ENCODE data around the gene UCK1. TPM values are rescaled to one million over a fixed set of nuclear protein-coding genes. Genes with fewer than 3 reads are reported as not detected.
A peak's percentile ranks its signal among the peaks of the same experiment; 100 is the strongest.

UCK1 gene
- total RNA-seq, 1 donor from 2014 or later, result 30.7 TPM

DNA sequence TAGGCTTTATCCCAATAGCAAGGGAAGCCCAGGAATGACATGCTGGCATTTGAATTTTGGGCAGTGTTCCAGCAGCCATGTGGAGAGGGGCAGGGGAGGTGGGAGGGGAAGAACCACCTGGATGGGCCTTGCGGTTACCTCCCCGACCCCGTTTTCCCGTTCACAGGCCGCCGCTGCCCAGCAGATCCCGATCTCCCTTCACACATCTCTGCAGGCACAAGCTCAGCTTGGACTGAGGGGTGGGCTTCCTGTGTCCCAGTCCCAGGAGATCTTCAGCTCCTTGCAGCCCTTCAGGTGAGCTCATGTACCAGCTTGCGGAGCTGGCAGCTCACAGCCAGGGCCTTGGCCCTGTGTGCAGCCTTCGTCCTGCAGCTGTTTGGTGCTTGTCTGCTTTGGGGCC is 44.1 kb downstream of the UCK1 start:
- Mint-ChIP-seq H3K4me1 (peaks cover 2% of the 10 kb centered on the region), H3K36me3 (peaks cover 58% of the 10 kb centered on the region), H3K4me3 (no peak overlapping the region), H3K27ac (no peak overlapping the region), H3K9me3 (peaks cover 2% of the 10 kb centered on the region), H3K27me3 (ENCODE audit: insufficient read depth, low read depth) (peaks cover 17% of the 10 kb centered on the region)
- Histone ChIP-seq H3K4me3 (no peak overlapping the region), H3K36me3 (peaks cover 3% of the 10 kb centered on the region), H2AFZ (replicated peaks) (no peak overlapping the region), H3K4me1 (no peaks in the 10 kb centered on the region), H3K27ac (no peak overlapping the region), H3F3A (ENCODE audit: low read depth) (peaks cover 3% of the 10 kb centered on the region), H4K20me1 (ENCODE audit: low read depth) (peaks cover 68% of the 10 kb centered on the region), H3K79me2 (ENCODE audit: low read depth) (no peaks in the 10 kb centered on the region), H3K9me3 (ENCODE audit: low read depth) (no peaks in the 10 kb centered on the region), H3K4me2 (no peak overlapping the region), H3K27me3 (no peaks in the 10 kb centered on the region), H3K9ac (no peak overlapping the region)
- no peak for DNase-seq (ENCODE audit: low spot score)
- TF ChIP-seq EZH2 (IDR thresholded peaks at IDR 0.05) (no peak), CTCF (IDR thresholded peaks at IDR 0.05) (no peak), EZH2phosphoT487 (IDR thresholded peaks at IDR 0.05) (no peak)

DNA sequence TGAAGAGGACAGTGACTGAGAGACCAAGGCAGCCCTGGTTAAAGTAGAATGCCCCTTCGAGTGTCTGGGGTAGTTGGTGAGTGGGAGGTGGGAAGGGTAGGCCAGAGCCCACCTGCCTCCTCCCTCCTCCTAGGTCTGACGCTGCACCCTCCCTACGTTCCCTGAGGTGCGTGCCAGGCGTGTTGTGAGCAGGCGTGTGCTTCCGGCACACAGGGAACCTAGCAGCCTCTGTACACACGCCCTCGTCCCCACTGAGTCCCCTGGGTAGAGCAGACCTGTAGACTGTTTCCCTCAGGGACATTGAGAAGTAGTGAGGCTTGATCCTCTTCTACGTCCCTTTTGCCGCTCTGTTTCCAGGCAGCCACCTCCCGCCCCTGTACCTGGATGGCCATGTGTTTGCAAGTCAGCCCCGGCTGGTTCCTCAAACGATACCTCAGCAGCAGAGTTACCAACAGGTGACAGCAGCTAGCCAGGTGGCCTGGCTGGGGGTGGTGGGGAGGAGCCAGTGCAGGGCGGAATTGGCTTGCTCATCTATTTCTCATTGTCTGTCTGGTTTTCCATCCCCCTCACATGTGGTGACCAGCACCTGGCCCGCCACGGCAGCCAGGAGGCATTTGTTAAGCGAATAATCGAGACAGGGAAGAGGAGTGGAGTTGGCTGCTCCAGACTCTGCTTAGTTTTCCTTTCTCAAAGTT is 45.2 kb downstream of the UCK1 start:
- TF ChIP-seq EZH2phosphoT487 (IDR thresholded peaks at IDR 0.05), result no peak
- TF ChIP-seq CTCF (IDR thresholded peaks at IDR 0.05), result no peak
- no peak for TF ChIP-seq EZH2 (IDR thresholded peaks at IDR 0.05)
- no peaks in the 10 kb centered on the region for H3K9me3 ChIP-seq (ENCODE audit: low read depth)
- H3K9ac ChIP-seq, result no peak overlapping the region
- H3K27ac Mint-ChIP-seq, result peak overlapping the region; percentile 33
- peaks cover 2% of the 10 kb centered on the region for H3K4me1 Mint-ChIP-seq
- H3K27ac ChIP-seq, result peak overlapping the region; percentile 20
- no peak overlapping the region for H3K4me2 ChIP-seq
- H3K27me3 ChIP-seq, result no peaks in the 10 kb centered on the region
- H3K36me3 ChIP-seq, result peaks cover 3% of the 10 kb centered on the region
- H3K4me1 ChIP-seq, result no peaks in the 10 kb centered on the region
- H4K20me1 ChIP-seq (ENCODE audit: low read depth), result peaks cover 59% of the 10 kb centered on the region
- peaks cover 3% of the 10 kb centered on the region for H3F3A ChIP-seq (ENCODE audit: low read depth)
- DNase-seq (ENCODE audit: low spot score), result no peak
- no peak overlapping the region for H2AFZ ChIP-seq (replicated peaks)
- peak overlapping the region; percentile 43 for H3K4me3 Mint-ChIP-seq
- peaks cover 16% of the 10 kb centered on the region for H3K27me3 Mint-ChIP-seq (ENCODE audit: insufficient read depth, low read depth)
- peaks cover 7% of the 10 kb centered on the region for H3K79me2 ChIP-seq (ENCODE audit: low read depth)
- H3K9me3 Mint-ChIP-seq, result peaks cover 2% of the 10 kb centered on the region
- H3K36me3 Mint-ChIP-seq, result peaks cover 59% of the 10 kb centered on the region
- H3K4me3 ChIP-seq, result no peak overlapping the region

- no peak overlapping the region for H3K4me3 Mint-ChIP-seq
- Histone ChIP-seq H3K4me1 (no peaks in the 10 kb centered on the region), H2AFZ (replicated peaks) (no peak overlapping the region), H3K36me3 (peaks cover 4% of the 10 kb centered on the region), H4K20me1 (ENCODE audit: low read depth) (peaks cover 62% of the 10 kb centered on the region), H3K4me3 (no peak overlapping the region), H3K79me2 (ENCODE audit: low read depth) (peaks cover 13% of the 10 kb centered on the region), H3K27ac (peak overlapping the region; percentile 20), H3F3A (ENCODE audit: low read depth) (peaks cover 3% of the 10 kb centered on the region), H3K9ac (no peak overlapping the region), H3K4me2 (no peak overlapping the region), H3K27me3 (no peaks in the 10 kb centered on the region), H3K9me3 (ENCODE audit: low read depth) (no peaks in the 10 kb centered on the region)
- no peak overlapping the region for H3K27ac Mint-ChIP-seq
- no peak for DNase-seq (ENCODE audit: low spot score)
- H3K36me3 Mint-ChIP-seq, result peaks cover 55% of the 10 kb centered on the region
- peaks cover 2% of the 10 kb centered on the region for H3K4me1 Mint-ChIP-seq
- TF ChIP-seq EZH2phosphoT487 (IDR thresholded peaks at IDR 0.05), result no peak
- TF ChIP-seq EZH2 (IDR thresholded peaks at IDR 0.05), result no peak
- no peak for TF ChIP-seq CTCF (IDR thresholded peaks at IDR 0.05)
- peaks cover 16% of the 10 kb centered on the region for H3K27me3 Mint-ChIP-seq (ENCODE audit: insufficient read depth, low read depth)
- H3K9me3 Mint-ChIP-seq, result no peaks in the 10 kb centered on the region
Observed at GRCh38 chr9:131485206-131485605, 45.9 kb downstream of the UCK1 start.
